ENCODE measurements around the gene MAGI3. TPM values are rescaled to one million over a fixed set of nuclear protein-coding genes. Genes with fewer than 3 reads are reported as not detected.

The MAGI3 gene
- total RNA-seq = 10 to 100 TPM in 3 of 4 donors, 1 to 10 TPM in 1; 7.6 to 19.3 (median 15.6) TPM

GRCh38 chr1:113389953-113390834, at the start of gene MAGI3:
Gene MAGI3, plus strand, starts transcription at chr1:113390515. Its CDS starts 519 bp downstream, at chr1:113391034.
- DNase-seq (ENCODE audit: low spot score) (peak; percentile 88), ATAC-seq (ENCODE audit: low FRiP score) (peak; percentile 94)
- TF ChIP-seq CTCF (IDR thresholded peaks at IDR 0.05) = no peak

DNA sequence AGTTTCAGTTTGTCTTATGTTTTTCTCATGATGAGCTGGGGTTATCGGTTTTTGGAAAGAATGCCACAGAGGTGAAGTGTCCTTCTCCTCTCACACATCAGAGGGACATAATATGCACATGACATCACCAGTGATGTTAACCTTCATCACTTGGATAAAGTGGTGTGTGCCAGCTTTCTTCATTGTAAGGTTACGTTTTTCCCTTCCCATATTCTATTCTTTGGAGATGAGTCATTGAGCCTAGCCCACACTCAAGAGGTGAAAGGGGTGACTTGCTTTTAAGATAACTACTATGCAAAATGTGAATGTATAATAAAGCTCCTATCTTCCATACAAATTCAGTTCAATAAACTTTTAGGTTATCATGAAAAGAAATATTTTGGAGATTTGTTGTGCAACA, 36.7 kb upstream of the MAGI3 start:
- TF ChIP-seq CTCF (IDR thresholded peaks at IDR 0.05) = no peak
- no peak for DNase-seq (ENCODE audit: low spot score)
- no peak for ATAC-seq (ENCODE audit: low FRiP score)

GRCh38 chr1:113363935-113364334, 26.4 kb upstream of the MAGI3 start:
- DNase-seq (ENCODE audit: low spot score) (no peak), ATAC-seq (ENCODE audit: low FRiP score) (no peak)
- no peak for TF ChIP-seq CTCF (IDR thresholded peaks at IDR 0.05)

- no peak for TF ChIP-seq CTCF (IDR thresholded peaks at IDR 0.05)
- ATAC-seq (ENCODE audit: low FRiP score) (no peak), DNase-seq (ENCODE audit: low spot score) (no peak)
Measured at GRCh38 chr1:113369040-113369439, 21.3 kb upstream of the MAGI3 start.

DNA sequence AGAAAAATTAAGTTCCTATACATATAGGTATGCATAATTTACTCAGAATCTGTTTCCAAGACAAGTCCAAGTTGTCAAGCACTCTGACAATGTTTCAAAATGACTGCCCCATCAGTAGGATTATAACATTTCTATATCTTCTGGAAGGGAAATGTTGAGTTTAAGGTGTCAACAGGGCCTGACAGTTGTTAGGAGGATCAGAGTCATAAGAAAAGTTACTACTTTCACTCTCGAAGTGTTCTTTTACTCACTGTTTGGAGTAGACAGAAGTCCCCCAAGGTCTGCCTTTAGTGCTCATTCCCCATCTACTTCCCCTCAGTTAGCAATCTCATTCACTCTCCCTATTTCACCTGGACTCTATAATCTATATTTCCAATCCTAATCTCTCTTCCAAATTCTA, 20.6 kb upstream of the MAGI3 start:
- TF ChIP-seq CTCF (IDR thresholded peaks at IDR 0.05) = no peak
- ATAC-seq (ENCODE audit: low FRiP score) (no peak), DNase-seq (ENCODE audit: low spot score) (no peak)

DNA sequence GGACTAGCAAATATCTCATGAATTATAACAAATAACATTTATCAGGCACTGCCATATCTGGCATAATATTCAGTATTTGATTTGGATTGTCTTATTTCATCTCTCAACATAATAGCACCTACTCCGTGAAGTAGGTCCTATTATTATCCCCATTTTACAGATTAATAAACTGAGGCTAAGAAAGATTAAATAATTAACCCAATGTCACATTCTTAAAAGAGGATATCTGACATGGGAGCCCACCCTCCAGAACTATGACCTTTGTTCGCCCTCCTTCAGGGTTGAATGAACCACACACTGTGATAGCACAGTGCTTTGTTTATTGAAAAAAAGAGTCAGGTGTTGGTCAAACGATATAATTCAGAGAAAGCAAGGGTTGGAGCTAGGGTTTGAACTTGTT, 19.4 kb upstream of the MAGI3 start:
- ATAC-seq (ENCODE audit: low FRiP score) = no peak
- no peak for DNase-seq (ENCODE audit: low spot score)
- TF ChIP-seq CTCF (IDR thresholded peaks at IDR 0.05) = no peak

DNA sequence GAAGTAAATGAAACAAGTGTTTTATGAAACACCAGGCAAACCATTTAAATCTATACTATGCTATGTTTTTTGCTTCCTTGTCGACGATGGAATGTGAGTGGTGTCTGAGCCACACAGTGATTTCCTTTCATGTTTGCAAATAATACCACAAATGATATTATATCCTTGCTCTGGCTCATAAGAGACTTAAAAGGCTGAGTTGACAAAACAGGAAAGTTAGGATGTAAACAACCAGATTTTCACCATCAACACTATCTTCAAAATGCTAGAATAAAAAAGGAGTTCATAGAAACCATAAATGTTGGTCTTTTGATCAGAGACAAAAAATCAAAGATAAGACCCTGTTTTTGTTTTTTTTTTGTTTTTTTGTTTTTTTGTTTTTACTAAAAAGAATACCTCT, 17.8 kb upstream of the MAGI3 start:
- ATAC-seq (ENCODE audit: low FRiP score) (no peak), DNase-seq (ENCODE audit: low spot score) (no peak)
- no peak for TF ChIP-seq CTCF (IDR thresholded peaks at IDR 0.05)
